ENCODE measurements around the gene SCAMP1.

SCAMP1 gene

DNA sequence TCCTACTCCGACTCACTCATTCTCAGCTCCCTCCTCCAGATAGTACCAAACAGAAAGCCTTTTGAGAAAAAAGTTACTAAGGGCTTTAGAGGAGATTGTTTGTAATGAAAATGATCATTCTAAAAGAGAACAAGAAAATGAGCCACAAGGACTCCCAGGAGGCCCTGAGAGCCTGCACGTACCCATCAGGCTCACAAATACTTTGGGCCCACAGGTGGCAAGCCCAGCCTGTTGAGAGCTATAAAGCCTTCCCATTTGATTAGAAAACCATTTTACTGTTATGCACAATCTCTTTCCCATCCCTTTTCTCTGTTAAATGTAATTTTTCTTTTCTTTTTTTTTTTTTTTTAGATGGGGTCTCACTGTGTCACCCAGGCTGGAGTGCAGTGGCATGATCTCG is 152.0 kb downstream of the SCAMP1 start:
- no peak for DNase-seq (ENCODE audit: low spot score)

DNA sequence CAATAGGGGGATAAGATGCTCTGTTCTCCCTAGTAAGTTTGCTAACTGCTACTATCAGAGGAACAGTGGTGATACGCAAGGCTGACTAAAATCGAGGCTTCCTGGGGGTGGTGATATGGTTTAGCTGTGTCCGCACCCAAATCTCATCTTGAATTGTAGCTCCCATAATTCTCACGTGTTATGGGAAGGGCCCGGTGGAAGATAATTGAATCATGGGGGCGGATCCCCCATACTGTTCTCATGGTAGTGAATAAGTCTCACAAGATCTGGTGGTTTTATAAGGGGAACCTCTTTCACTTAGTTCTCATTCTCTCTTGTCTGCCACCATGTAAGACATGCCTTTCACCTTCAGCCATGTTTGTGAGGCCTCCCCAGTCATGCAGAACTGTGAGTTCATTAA is 153.0 kb downstream of the SCAMP1 start:
- no peak for DNase-seq (ENCODE audit: low spot score)

DNA sequence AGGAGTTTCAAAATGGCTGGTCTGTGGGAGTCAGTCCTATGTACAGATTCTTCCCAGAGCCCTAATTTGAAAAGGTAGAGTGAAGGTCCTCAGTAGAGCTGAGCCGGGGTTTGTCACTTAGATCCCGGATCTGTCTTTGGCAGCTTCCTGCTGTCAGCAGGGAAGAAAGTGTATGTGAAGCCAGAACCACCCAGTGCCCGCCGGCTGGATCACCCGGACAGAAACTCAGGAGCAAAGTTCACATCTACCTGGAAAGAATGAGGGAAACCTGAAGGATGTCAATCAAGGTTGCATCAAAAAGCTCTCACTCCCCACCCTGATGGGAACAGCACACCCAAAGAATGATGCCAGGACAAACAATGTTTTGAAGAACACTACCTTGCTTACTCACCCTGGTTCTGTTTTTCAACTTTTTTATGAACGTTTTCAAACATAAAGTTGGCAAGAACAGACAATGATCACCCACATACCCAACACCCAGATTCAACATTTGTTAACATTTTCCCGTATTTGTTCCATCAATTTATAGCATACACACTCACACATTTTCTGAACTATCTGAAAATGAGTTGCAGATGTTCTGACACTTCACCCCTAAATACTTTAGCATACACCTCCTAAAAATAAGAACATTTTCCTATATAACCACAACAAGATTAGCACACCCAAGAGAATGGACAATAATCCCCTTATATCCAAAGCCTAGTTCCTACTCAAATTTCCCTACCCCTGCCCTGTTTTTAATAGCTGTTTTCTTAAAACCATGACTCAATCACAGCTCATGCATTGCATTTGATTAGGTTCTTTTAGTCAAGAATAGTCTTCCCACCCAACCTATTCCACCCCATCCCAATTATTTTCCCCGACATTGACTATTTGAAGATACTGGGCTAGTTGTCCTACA is 154.3 kb downstream of the SCAMP1 start:
- DNase-seq (ENCODE audit: low spot score): no peak

DNA sequence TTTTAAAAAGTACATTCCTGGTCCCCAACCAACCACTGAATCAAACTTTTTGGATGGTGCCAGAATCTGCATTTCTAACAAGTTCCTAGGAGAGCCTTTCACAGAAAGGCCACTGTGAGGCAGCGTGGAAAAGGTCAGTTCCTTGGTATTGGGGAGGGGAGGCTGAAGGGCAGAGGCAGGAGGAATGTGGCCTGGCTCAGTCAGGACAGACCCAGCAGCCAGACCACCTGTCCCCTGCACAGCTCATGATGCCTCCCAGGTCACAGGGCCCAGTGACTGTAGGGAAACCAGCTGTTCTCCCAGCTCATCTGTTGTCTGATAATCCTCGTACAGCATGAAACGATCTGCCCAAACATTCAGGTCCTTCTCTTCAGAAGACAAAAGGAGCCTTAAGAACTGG is 155.3 kb downstream of the SCAMP1 start:
- DNase-seq (ENCODE audit: low spot score): no peak

DNA sequence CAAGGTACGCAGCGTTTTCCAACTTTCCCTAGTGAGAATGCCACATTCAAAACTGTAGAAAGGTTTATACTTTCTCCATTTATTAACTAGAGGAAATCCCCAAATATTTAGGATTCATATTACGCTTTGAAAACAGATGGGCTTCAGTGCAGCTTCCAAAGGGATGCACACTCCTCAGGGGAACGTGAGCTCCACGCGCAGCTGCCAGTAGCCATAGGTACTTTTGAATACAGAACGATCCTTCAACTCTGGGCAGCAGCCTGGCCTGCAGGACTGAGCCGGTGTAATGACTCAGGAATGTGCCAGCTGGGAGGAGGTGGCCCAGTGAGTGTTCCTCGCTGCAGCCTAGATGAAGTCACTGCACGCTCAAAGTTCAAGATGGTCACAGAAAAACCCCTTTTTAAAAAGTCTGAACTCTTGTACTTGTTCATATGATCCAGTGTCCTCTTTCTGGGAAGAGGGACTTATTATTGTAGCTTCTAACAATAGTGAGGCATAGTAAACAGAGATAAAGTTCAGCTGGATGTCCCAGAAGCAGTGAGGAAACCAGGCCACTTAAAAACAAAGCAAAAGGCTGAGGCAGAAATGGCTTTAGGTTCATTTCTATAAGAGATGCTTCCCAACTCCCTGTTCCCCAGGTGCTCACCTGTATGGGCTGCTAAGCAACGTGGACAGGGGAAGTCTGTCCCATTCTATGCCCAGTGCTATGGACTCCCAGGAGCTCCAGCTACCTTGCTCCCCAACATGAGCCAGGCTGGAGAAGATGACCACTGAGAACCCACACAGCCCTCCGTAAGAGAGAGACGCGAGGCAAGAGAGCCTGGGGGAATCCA is 158.2 kb downstream of the SCAMP1 start:
- no peak for DNase-seq (ENCODE audit: low spot score)

DNA sequence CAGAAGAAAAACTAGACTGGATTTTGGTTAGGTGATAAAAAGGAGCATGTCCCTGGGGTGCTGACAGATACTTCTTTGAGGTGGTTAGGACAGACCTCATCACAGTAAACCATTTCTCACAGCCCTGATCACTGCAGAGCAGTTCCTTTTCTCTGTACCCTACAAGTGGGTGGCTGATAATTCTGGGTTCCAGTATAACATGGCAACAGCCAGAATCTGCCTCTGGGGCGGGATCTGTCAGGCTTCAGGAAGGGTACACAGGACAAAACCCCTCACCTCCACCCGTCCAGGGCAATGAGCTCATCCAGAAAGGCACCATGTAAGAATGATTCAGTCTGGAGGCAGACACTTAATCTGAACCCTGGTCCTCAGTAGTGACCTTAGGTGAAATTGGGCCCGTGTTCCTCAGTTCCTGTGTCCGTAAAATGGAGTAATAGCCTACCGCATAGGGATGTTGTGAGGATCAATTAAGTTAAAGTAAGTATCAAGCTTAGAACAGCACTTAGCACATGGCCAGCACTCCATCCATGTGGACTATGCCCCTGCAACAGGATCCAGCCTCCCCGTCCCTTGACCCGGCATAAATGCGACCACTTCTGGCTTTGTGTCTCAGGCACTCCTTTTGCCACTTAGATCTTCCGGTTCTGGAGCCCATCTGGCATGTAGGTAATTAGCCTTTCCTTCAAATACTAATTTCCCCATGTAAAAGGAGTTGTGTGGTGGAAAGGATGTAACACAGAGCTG is 159.0 kb downstream of the SCAMP1 start:
- DNase-seq (ENCODE audit: low spot score): no peak

DNA sequence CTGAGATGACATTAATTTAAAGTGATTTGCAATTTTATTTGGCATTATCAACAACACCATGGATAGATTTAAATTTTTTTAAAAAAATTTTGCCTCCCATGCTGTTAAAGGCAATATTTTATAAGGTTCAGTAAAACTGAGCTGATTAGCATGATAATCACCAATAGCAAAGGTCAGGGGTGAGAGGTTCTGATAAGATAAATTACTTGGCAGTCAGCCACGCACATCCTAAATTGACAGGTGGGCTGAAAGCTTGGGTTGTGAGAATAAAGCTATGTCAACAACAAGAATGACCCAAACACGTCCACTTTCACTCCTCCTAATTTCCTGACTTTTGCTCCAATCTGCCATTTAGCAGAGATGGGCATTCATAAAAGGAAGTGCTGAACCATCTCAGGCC is 161.0 kb downstream of the SCAMP1 start:
- DNase-seq (ENCODE audit: low spot score): no peak

DNA sequence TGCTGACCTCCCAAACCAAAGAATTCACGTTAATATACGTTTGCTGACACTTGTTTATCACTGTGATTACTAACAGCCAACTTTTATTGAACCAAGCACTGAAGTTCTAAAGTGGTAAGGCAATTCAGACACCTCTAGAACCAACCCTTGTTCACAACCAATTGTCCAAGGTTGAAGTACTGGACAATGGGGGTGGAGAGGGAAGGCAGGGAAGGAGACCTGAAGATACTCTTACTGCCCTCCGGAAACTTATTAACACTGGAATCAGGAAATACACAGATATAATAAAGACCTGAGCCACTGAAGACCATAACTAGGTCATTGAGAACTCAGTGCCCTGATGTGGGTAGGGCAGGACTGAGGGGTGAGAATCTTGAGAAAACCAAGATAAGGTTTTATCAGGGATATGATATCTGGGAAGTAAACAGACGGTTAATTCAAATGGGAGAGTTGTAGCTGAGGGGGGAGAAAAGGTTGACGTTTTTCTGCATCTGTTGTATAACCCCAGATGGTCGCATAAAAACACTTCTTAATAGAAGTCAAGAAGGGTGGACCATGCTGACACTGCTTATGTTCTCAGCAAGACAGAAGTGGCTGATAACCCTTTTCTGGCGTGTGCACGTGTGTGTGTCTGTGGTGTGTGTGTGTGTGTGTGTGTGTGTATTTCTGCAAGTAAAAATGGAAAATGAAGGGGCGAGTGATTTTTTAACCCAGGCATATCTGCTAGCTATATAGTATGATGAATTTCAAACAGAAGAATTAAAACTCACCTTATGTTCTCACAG is 162.3 kb downstream of the SCAMP1 start:
- DNase-seq (ENCODE audit: low spot score): no peak

DNA sequence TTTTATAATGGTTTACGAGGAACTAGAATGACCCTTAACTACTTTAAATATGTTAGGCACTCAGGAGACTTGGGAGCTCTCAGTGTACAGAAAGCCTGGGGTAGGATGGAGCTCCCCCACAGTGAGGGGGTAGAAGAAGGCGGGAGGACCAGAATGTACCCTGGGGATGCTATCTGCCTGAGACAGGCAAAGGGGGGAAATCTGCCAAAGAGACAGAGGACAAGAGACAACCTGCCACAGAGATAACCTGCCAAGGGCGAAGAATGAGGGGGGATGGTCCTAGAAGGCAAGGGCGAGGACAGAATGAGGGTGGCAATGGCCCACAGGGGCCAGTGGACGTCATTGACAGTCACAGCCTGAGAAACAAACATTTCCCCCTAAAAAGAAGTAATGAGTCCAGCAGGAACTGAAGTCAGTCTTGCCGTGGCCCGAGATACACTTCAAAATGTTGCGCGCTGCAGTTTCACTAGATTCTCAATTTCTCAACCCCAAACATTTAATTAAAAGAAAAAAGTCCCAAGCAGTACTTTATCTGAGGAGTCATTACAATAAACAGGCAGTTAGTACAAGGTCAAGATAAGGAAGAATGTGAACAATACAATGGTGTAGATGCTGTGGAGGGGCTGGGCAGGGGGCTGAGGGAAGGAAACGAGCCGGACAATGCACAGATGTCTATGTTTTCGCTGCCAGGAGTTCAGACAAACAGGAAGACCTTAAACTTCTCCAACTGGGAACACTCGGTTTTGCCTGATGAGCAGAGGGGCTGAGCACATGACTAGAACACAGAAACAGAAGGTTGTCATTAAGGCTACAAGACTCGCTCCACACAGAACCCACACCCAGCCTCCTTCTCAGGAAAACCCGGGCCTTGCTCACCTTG is 163.1 kb downstream of the SCAMP1 start:
- no peak for DNase-seq (ENCODE audit: low spot score)

DNA sequence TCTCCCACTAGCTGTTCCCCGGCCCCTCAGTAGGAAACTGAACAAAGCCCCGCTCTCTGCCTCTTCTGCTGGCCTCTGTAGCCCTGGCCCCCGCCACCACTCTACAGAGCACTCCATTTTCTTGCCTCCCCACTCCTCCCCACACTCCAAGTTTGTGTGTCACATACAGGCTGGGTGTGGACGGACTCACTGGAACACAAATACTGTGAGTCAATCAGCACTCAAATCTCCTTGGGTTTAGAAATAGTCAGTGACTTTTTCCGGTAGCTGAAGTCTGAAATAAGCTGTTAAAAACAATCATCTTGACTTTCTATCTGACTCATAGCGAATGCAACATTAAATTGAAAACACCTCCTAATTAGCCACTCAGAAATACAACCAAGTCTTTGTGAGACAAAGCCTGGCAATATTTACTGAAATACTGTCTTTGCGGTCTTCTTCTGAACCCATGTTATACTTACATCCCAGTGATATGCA is 165.7 kb downstream of the SCAMP1 start:
- no peak for DNase-seq (ENCODE audit: low spot score)

DNA sequence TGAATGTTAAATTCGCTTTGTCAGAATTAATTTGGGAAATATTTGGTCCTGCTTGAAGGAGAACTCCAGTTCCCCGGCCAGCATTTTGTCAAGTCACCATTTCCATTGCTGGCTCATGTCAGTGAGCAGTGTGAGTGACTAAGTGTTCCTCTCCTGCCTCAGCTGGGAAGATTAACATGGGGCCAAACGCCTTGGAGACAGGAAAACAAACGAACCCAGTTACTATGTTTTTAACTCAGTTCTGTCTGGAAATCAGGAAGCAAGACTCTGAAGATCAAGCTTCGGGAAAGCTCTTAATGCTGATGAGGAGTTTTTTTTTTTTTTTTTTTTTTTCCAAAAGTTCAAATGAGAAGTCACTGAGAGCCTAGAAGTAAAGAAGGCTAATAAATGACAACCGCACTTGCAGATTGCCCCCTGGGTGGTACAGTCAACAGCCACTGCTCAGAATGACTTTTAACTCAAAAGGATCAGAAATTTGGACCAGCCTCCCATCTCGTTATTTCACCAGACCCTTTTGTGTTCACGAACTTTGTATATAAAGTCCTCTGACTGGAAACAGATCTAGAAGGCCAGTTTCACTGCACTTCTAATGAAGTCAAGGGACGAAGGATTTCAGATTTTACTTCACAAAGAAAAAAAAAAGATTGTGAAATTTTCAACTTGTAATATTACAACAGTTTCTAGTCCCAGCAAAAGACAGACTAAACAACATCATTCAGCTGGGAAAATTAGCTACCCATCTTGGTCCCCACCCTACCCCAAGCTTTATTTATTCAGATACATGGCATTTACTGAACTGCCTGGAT is 166.8 kb downstream of the SCAMP1 start:
- no peak for DNase-seq (ENCODE audit: low spot score)

DNA sequence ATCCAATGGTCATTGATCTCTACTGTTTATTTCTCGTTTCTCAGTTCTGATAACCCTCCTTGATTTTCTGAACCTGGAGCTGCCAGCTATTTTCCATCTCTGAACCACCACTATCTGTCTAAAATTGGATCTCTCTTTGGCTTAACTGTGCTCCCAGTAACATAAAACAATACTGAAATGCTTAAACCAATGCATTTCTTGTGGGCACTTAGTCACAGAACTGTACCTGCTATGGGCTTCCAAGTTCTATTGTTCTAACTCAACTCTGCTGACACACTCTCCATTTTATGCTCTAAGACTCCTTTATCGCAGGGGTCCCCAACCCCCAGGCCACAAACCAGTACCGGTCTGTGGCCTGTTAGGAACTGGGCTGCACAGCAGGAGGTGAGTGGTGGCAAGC is 167.5 kb downstream of the SCAMP1 start:
- DNase-seq (ENCODE audit: low spot score): no peak
